ENCODE results near the gene EHMT1. TPM values are rescaled to one million over a fixed set of nuclear protein-coding genes. Genes with fewer than 3 reads are reported as not detected.

The EHMT1 gene
- total and polyA plus RNA-seq, 9 of the 15 experiments (the other 6 are each of a cell fraction or from before 2014, with no cell fraction given): 2.2 to 76.0 (median 36.4) TPM

- no peak for TF ChIP-seq CHD7 (IDR thresholded peaks at IDR 0.05; ENCODE audit: low read depth, low read length)
- TF ChIP-seq FOXK2 (conservative IDR thresholded peaks at IDR 0.05 in 1 of 2, IDR thresholded peaks at IDR 0.05 in 1 of 2; ENCODE audit: low read depth in 2 of 2): 0 out of 4 replicates have a peak, but pooled peaks of 1 of the 2 experiments have one; percentile 31
- TF ChIP-seq RFX7 (CRISPR knock-in tag; IDR thresholded peaks at IDR 0.05): no peak
- no peak for TF ChIP-seq NUFIP1 (IDR thresholded peaks at IDR 0.05; ENCODE audit: partially characterized antibody)
- TF ChIP-seq SMAD3 (CRISPR knock-in tag; conservative IDR thresholded peaks at IDR 0.05): peak; percentile 17; the same call in 1 of the 2 replicates
- no peak; the same call in 1 of the 2 replicates for TF ChIP-seq BCOR (IDR thresholded peaks at IDR 0.05)
- TF ChIP-seq FOXJ2 (tag; IDR thresholded peaks at IDR 0.05): no peak
- peak; percentile 86 for TF ChIP-seq E2F8 (IDR thresholded peaks at IDR 0.05; ENCODE audit: low read depth, partially characterized antibody)
- no peak for TF ChIP-seq PCBP1 (IDR thresholded peaks at IDR 0.05; ENCODE audit: low read depth, low read length, poor library complexity, severe bottlenecking)
- peak; percentile 72; the same call in 1 of the 2 replicates for TF ChIP-seq SNIP1 (IDR thresholded peaks at IDR 0.05; ENCODE audit: low read depth)
These were observed 40.1 kb upstream of the EHMT1 start, which contains the start of gene DPH7 (continued) for GRCh38 chr9:137578518-137579258.
